H1 (cell line): ENCODE measurements around the gene CBLC. TPM values are rescaled to one million over a fixed set of nuclear protein-coding genes. Genes with fewer than 3 reads are reported as not detected.

Experiments used
- CTCF ChIA-PET: fragments of 300-600 bp; sonication (Branson Sonifier 250); formaldehyde crosslinking; loops from one replicate; lab custom pipeline; 2021; ENCODE audit not compliant: partially characterized antibody; lab: Charles Lee
- POLR2A ChIA-PET: fragments of 300-600 bp; sonication (Branson Sonifier 250); formaldehyde crosslinking; loops from one replicate; lab custom pipeline; 2021; ENCODE audit warnings: inconsistent platforms; ENCODE audit not compliant: partially characterized antibody; lab: Charles Lee
- DNase-seq, 2 experiments: peaks; one replicate each; pipeline versions ENCODE4 v3.0.0 to v3.0.0-alpha.2; 2010 to 2022; ENCODE audit warnings: low spot score in 2 of 2, low read depth in 1 of 2, mixed read lengths in 1 of 2
- FAIRE-seq: peaks from 2 replicates; lab custom pipeline; 2011; peaks lifted over from hg19 to GRCh38; lab: Jason Lieb, UNC
- H2AFZ ChIP-seq: 2 replicates; pipeline ENCODE4 v1.8.1; 2012; ENCODE audit warnings: low read length, inconsistent platforms
- H2AK5ac ChIP-seq: 2 replicates; pipeline ENCODE4 v1.6.1; 2013; ENCODE audit warnings: low read depth, low read length
- H2BK120ac ChIP-seq: replicated peaks from 2 replicates; pipeline ENCODE3; 2013; ENCODE audit warnings: low read depth, low read length, inconsistent platforms
- H2BK12ac ChIP-seq: 2 replicates; pipeline ENCODE4 v1.6.1; 2013; ENCODE audit warnings: low read depth, low read length
- H2BK15ac ChIP-seq: 2 replicates; pipeline ENCODE4 v1.6.1; 2013; ENCODE audit warnings: low read length
- H2BK20ac ChIP-seq: 2 replicates; pipeline ENCODE4 v1.6.1; 2013; ENCODE audit warnings: low read length
- H2BK5ac ChIP-seq: 2 replicates; pipeline ENCODE4 v1.6.1; 2013; ENCODE audit warnings: low read depth, low read length
- H3K14ac ChIP-seq: 2 replicates; pipeline ENCODE4 v1.6.1; 2013; ENCODE audit warnings: inconsistent platforms; ENCODE audit not compliant: insufficient read length
- H3K18ac ChIP-seq: 2 replicates; pipeline ENCODE4 v1.6.1; 2013; ENCODE audit warnings: low read length; ENCODE audit errors: extremely low read depth
- H3K23ac ChIP-seq: 2 replicates; pipeline ENCODE4 v1.6.1; 2013; ENCODE audit warnings: inconsistent platforms; ENCODE audit not compliant: insufficient read length
- H3K23me2 ChIP-seq: 2 replicates; pipeline ENCODE4 v1.6.1; 2013; ENCODE audit warnings: low read depth, low read length
- H3K27ac ChIP-seq: 2 replicates; pipeline ENCODE4 v1.6.1; 2011; ENCODE audit warnings: low read depth, low read length, inconsistent platforms
- H3K27me3 ChIP-seq, 4 experiments: replicated peaks in 1 of 4; 1 replicate in 1 of 4; 2 replicates in 3 of 4; pipeline versions ENCODE4 v1.6.1 to v1.8.1; 2011 to 2013; ENCODE audit warnings: low read length in 3 of 4, mild to moderate bottlenecking in 3 of 4, inconsistent platforms in 2 of 4, mixed read lengths in 2 of 4, moderate library complexity in 1 of 4; ENCODE audit not compliant: control insufficient read depth in 3 of 4, insufficient read depth in 3 of 4; ENCODE audit errors: extremely low read depth in 1 of 4
- H3K36me3 ChIP-seq, 4 experiments: 2 replicates each; pipeline versions ENCODE4 v1.6.1 to v1.8.1; 2011 to 2013; ENCODE audit warnings: mild to moderate bottlenecking in 4 of 4, low read length in 3 of 4, moderate library complexity in 2 of 4, control low read depth in 1 of 4, inconsistent platforms in 1 of 4; ENCODE audit not compliant: insufficient read depth in 4 of 4, control insufficient read depth in 2 of 4
- H3K4ac ChIP-seq: replicated peaks from 2 replicates; pipeline ENCODE3; 2013; ENCODE audit warnings: low read length, low read depth, mixed read lengths, inconsistent platforms; ENCODE audit not compliant: insufficient read length
- H3K4me1 ChIP-seq, 4 experiments: replicated peaks in 1 of 4; 1 replicate in 1 of 4; 2 replicates in 3 of 4; pipeline versions ENCODE4 v1.6.1 to v1.8.1; 2011 to 2013; ENCODE audit warnings: low read length in 3 of 4, inconsistent platforms in 2 of 4, mixed read lengths in 1 of 4; ENCODE audit not compliant: insufficient read depth in 4 of 4, control insufficient read depth in 3 of 4
- H3K4me2 ChIP-seq, 2 experiments: 2 replicates each; pipeline versions ENCODE4 v1.6.1 to v1.8.1; 2011 to 2013; ENCODE audit warnings: low read depth in 2 of 2, low read length in 2 of 2, control low read depth in 1 of 2, inconsistent platforms in 1 of 2, mild to moderate bottlenecking in 1 of 2; ENCODE audit not compliant: insufficient read depth in 1 of 2
- H3K4me3 ChIP-seq, 4 experiments: fragments of 200-600, 300-600 bp in 1 of 4; sonication (generic), shearing (Covaris generic), sonication (Bioruptor Twin) in 1 of 4; 2 replicates each; pipeline versions ENCODE4 v1.5.1 to v1.8.1; 2011 to 2016; ENCODE audit warnings: low read length in 4 of 4, low read depth in 3 of 4, control low read depth in 2 of 4, inconsistent platforms in 2 of 4, mild to moderate bottlenecking in 2 of 4, mixed read lengths in 1 of 4, moderate library complexity in 1 of 4; ENCODE audit not compliant: insufficient read depth in 2 of 4; ENCODE audit errors: extremely low read depth in 1 of 4
- H3K56ac ChIP-seq: replicated peaks from 2 replicates; pipeline ENCODE3; 2013; ENCODE audit warnings: low read depth, mild to moderate bottlenecking, mixed read lengths, low read length, inconsistent platforms; ENCODE audit not compliant: insufficient read length
- H3K79me1 ChIP-seq: 2 replicates; pipeline ENCODE4 v1.6.1; 2013; ENCODE audit warnings: low read depth, low read length, control low read depth
- H3K79me2 ChIP-seq, 2 experiments: 2 replicates each; pipeline versions ENCODE4 v1.6.1 to v1.8.1; 2012 to 2013; ENCODE audit warnings: low read length in 2 of 2, mild to moderate bottlenecking in 2 of 2, inconsistent platforms in 1 of 2; ENCODE audit not compliant: insufficient read depth in 2 of 2, control insufficient read depth in 1 of 2
- H3K9ac ChIP-seq, 4 experiments: replicated peaks in 1 of 4; 1 replicate in 1 of 4; 2 replicates in 3 of 4; pipeline versions ENCODE4 v1.6.1 to v1.8.1; 2011 to 2013; ENCODE audit warnings: low read depth in 3 of 4, low read length in 3 of 4, control low read depth in 2 of 4, mild to moderate bottlenecking in 2 of 4, moderate library complexity in 2 of 4, inconsistent platforms in 1 of 4; ENCODE audit errors: extremely low read depth in 1 of 4
- H3K9me3 ChIP-seq, 2 experiments: 2 replicates each; pipeline versions ENCODE4 v1.6.1 to v1.8.1; 2012 to 2013; ENCODE audit warnings: mild to moderate bottlenecking in 2 of 2, moderate library complexity in 2 of 2, control low read depth in 1 of 2, inconsistent platforms in 1 of 2, low read depth in 1 of 2, low read length in 1 of 2, mixed read lengths in 1 of 2; ENCODE audit not compliant: insufficient read depth in 2 of 2
- H4K20me1 ChIP-seq, 2 experiments: replicated peaks in 1 of 2; 2 replicates each; pipeline versions ENCODE3 to v1.8.1; 2011 to 2013; ENCODE audit warnings: inconsistent platforms in 2 of 2, low read length in 2 of 2, mild to moderate bottlenecking in 1 of 2; ENCODE audit not compliant: insufficient read depth in 2 of 2, control insufficient read depth in 1 of 2
- H4K5ac ChIP-seq: 2 replicates; pipeline ENCODE4 v1.6.1; 2013; ENCODE audit warnings: low read length, low read depth, mixed read lengths, inconsistent platforms; ENCODE audit not compliant: insufficient read length
- H4K8ac ChIP-seq: 2 replicates; pipeline ENCODE4 v1.8.0; 2013; ENCODE audit warnings: mild to moderate bottlenecking, moderate library complexity, low read length, inconsistent platforms; ENCODE audit not compliant: insufficient read depth; ENCODE audit errors: extremely low read depth
- H4K91ac ChIP-seq: replicated peaks from 2 replicates; pipeline ENCODE3; 2013; ENCODE audit warnings: low read length, mixed read lengths, inconsistent platforms; ENCODE audit not compliant: insufficient read length
- CEBPB ChIP-seq: IDR thresholded peaks from 2 replicates; pipeline ENCODE4 v1.6.1; 2012; ENCODE audit warnings: low read depth, low read length
- FOSL1 ChIP-seq: IDR thresholded peaks from 2 replicates; pipeline ENCODE4 v1.6.1; 2011; ENCODE audit warnings: mild to moderate bottlenecking, low read depth, low read length, moderate library complexity; ENCODE audit not compliant: insufficient read depth
- POLR2A ChIP-seq, 2 experiments: IDR thresholded peaks; 1 replicate in 1 of 2; 2 replicates in 1 of 2; pipeline ENCODE4 v1.6.1; 2011; ENCODE audit warnings: low read depth in 2 of 2, low read length in 2 of 2, mild to moderate bottlenecking in 2 of 2; ENCODE audit errors: control extremely low read depth in 1 of 2
- TAF1 ChIP-seq: IDR thresholded peaks from 2 replicates; pipeline ENCODE4 v1.6.1; 2011; ENCODE audit warnings: mild to moderate bottlenecking, low read depth, low read length
- TAF7 ChIP-seq: optimal IDR thresholded peaks from 2 replicates; pipeline ENCODE3; 2011; ENCODE audit warnings: low read depth, mild to moderate bottlenecking, inconsistent platforms, low read length, moderate library complexity, borderline replicate concordance
- TBP ChIP-seq: IDR thresholded peaks from 2 replicates; pipeline ENCODE4 v1.6.1; 2011; ENCODE audit warnings: low read depth, low read length, improper control_type of control experiment
- YY1 ChIP-seq: IDR thresholded peaks from 2 replicates; pipeline ENCODE4 v1.6.1; 2011; ENCODE audit warnings: low read depth, mild to moderate bottlenecking, low read length
- WGBS, 2 experiments: shearing (Covaris generic) in 1 of 2; methylation state at CpG; one replicate each; pipeline versions ENCODE4 v1.1.6 to v1.1.7; 2013 to 2015; ENCODE audit warnings: low lambda C conversion rate in 2 of 2, mixed read lengths in 2 of 2, inconsistent platforms in 1 of 2, low coverage in 1 of 2, missing lambda C conversion rate in 1 of 2; ENCODE audit not compliant: insufficient replicate concordance in 2 of 2, insufficient coverage in 1 of 2, insufficient read length in 1 of 2; ENCODE audit errors: extremely low coverage in 1 of 2, missing lambda C conversion rate in 1 of 2; 5-methylcytosine and 5-hydroxymethylcytosine counted together
- polyA plus RNA-seq, 7 experiments: library from polyadenylated mRNA; depleted of rRNA in 3 of 7; stranded (reverse) in 5 of 7; unstranded in 2 of 7; fragments of >200 nt in 5 of 7; fragments of 200-250 nt in 2 of 7; gene quantifications; 1 replicate in 5 of 7; 2 replicates in 1 of 7; 4 replicates in 1 of 7; pipeline versions ENCODE4 v1.2.1 to v1.2.3, GENCODE V29; 2011 to 2013; ENCODE audit warnings: missing spikeins in 2 of 7, mixed read lengths in 2 of 7
- total RNA-seq: library from RNA; stranded (reverse); fragmentation: NEBNext Ultra II Directional; extraction: Animal tissue kit (Norgen Biotek cat#: 25700); gene quantifications from 2 replicates; pipeline ENCODE4 v1.2.1, GENCODE V29; 2021

Gene CBLC
- total and polyA plus RNA-seq, 2 of the 8 experiments (the other 6 are each of a cell fraction or from before 2014, with no cell fraction given): 17.4 to 35.7 TPM

GRCh38 chr19:44735011-44735410 is 42.7 kb upstream of the CBLC start:
- H4K20me1 ChIP-seq: no peaks in the 10 kb centered on the region
- no peak for FAIRE-seq
- no peaks in the 10 kb centered on the region for H3K79me2 ChIP-seq
- no peaks in the 10 kb centered on the region for H3K9me3 ChIP-seq
- peaks cover 0 to 3% (median 0%) of the 10 kb centered on the region in 4 experiments; a peak in 1 of 7 replicates for H3K27me3 ChIP-seq
- POLR2A ChIA-PET: interaction anchor here (2.1 kb wide), 1 partner anchor 10 kb away, joined by 4 read pairs; no protein-coding TSS in a partner anchor
- H3K23ac ChIP-seq: no peak overlapping the region
- H2BK15ac ChIP-seq: no peak overlapping the region
- H3K4me1 ChIP-seq: no peaks in the 10 kb centered on the region; a peak in 1 of 7 replicates
- H3K4me2 ChIP-seq: no peak overlapping the region
- H4K5ac ChIP-seq: no peak overlapping the region
- H3K9ac ChIP-seq: no peak overlapping the region
- H3K14ac ChIP-seq: no peak overlapping the region
- WGBS, 2 experiments: 80% methylated on average over 5 of the region's 5 CpGs; no CpG with 5 or more reads in 1 of the 2 experiments
- H2BK120ac ChIP-seq: no peak overlapping the region
- H3K4ac ChIP-seq: no peak overlapping the region
- H2BK12ac ChIP-seq: no peak overlapping the region
- no peak overlapping the region for H4K8ac ChIP-seq
- H2BK5ac ChIP-seq: no peak overlapping the region
- H2BK20ac ChIP-seq: no peak overlapping the region
- H3K56ac ChIP-seq: no peak overlapping the region
- H4K91ac ChIP-seq: no peak overlapping the region
- DNase-seq: no peak
- H3K79me1 ChIP-seq: no peaks in the 10 kb centered on the region
- no peaks in the 10 kb centered on the region for H3K36me3 ChIP-seq
- no peak overlapping the region for H3K4me3 ChIP-seq
- H3K27ac ChIP-seq: no peak overlapping the region
- CTCF ChIA-PET: interaction anchor here (1.9 to 2.4 kb wide), 4 partner anchors 10 to 36 kb away, joined by 5 to 16 read pairs (median 10); no protein-coding TSS in a partner anchor
- no peak overlapping the region for H3K18ac ChIP-seq
- H2AK5ac ChIP-seq: no peak overlapping the region
- no peak overlapping the region for H2AFZ ChIP-seq
- no peak for TF ChIP-seq YY1
- TF ChIP-seq POLR2A (IDR thresholded peaks at IDR 0.05; ENCODE audit: control extremely low read depth in 1 of 2, low read depth in 2 of 2, low read length in 2 of 2): no peak
- TF ChIP-seq TAF1: no peak
- no peak for TF ChIP-seq FOSL1
- TF ChIP-seq TAF7: peak; percentile 59
- TF ChIP-seq CEBPB: no peak
- no peak for TF ChIP-seq TBP
- TF ChIP-seq, all 59 proteins: peak for 1
- no peaks in the 10 kb centered on the region for H3K23me2 ChIP-seq
